ENCODE results near the gene FAM168A.

Gene FAM168A

GRCh38 chr11:73392108-73393010 lies 205.6 kb downstream of the FAM168A start:
- Histone ChIP-seq H3K27ac (no peak overlapping the region), H3K36me3 (peaks cover 61% of the 10 kb centered on the region), H3K9me3 (ENCODE audit: severe bottlenecking) (no peaks in the 10 kb centered on the region), H3K27me3 (ENCODE audit: insufficient read depth, low read depth, severe bottlenecking) (no peaks in the 10 kb centered on the region), H3K4me3 (ENCODE audit: low read depth, low read length) (no peak overlapping the region)
- no peak for TF ChIP-seq CTCF (IDR thresholded peaks at IDR 0.05; ENCODE audit: low read depth, low read length)
- no peak for DNase-seq

- DNase-seq: no peak
- Histone ChIP-seq H3K27ac (no peak overlapping the region), H3K4me3 (ENCODE audit: low read depth, low read length) (no peak overlapping the region), H3K27me3 (ENCODE audit: insufficient read depth, low read depth, severe bottlenecking) (no peaks in the 10 kb centered on the region), H3K36me3 (peaks cover 56% of the 10 kb centered on the region), H3K9me3 (ENCODE audit: severe bottlenecking) (no peaks in the 10 kb centered on the region)
- TF ChIP-seq CTCF (IDR thresholded peaks at IDR 0.05; ENCODE audit: low read depth, low read length): no peak
Measured at GRCh38 chr11:73391665-73392064, 206.2 kb downstream of the FAM168A start.

GRCh38 chr11:73390601-73391565 lies 207.0 kb downstream of the FAM168A start:
- TF ChIP-seq CTCF (IDR thresholded peaks at IDR 0.05; ENCODE audit: low read depth, low read length): no peak
- Histone ChIP-seq H3K27ac (no peak overlapping the region), H3K4me3 (ENCODE audit: low read depth, low read length) (no peak overlapping the region), H3K9me3 (ENCODE audit: severe bottlenecking) (no peaks in the 10 kb centered on the region), H3K36me3 (peaks cover 48% of the 10 kb centered on the region), H3K27me3 (ENCODE audit: insufficient read depth, low read depth, severe bottlenecking) (no peaks in the 10 kb centered on the region)
- DNase-seq: no peak

GRCh38 chr11:73389916-73390315 lies 208.0 kb downstream of the FAM168A start:
- H3K36me3 ChIP-seq: peaks cover 39% of the 10 kb centered on the region
- no peak overlapping the region for H3K27ac ChIP-seq
- no peak for TF ChIP-seq CTCF (IDR thresholded peaks at IDR 0.05; ENCODE audit: low read depth, low read length)
- H3K9me3 ChIP-seq (ENCODE audit: severe bottlenecking): no peaks in the 10 kb centered on the region
- H3K4me3 ChIP-seq (ENCODE audit: low read depth, low read length): no peak overlapping the region
- DNase-seq: no peak
- H3K27me3 ChIP-seq (ENCODE audit: insufficient read depth, low read depth, severe bottlenecking): no peaks in the 10 kb centered on the region

- no peak for DNase-seq
- Histone ChIP-seq H3K27me3 (ENCODE audit: insufficient read depth, low read depth, severe bottlenecking) (no peaks in the 10 kb centered on the region), H3K27ac (no peak overlapping the region; the same call in 1 of the 2 replicates), H3K9me3 (ENCODE audit: severe bottlenecking) (no peaks in the 10 kb centered on the region), H3K36me3 (peaks cover 33% of the 10 kb centered on the region), H3K4me3 (ENCODE audit: low read depth, low read length) (no peak overlapping the region)
- no peak for TF ChIP-seq CTCF (IDR thresholded peaks at IDR 0.05; ENCODE audit: low read depth, low read length)
Measured at GRCh38 chr11:73389134-73389525, 208.8 kb downstream of the FAM168A start.
